NCI-H524 treated with DMSO at 0.1 percent for 48 hours (cell line): ENCODE measurements around the gene NHLH1.
"Not testable (repeated sequence)": the region's sequence is repeated elsewhere in the genome, so short reads cannot be mapped to it uniquely, and the experiment has no call there.

Experiments
- DNase-seq: peaks from one replicate; lab custom pipeline; 2025; lab: John Stamatoyannopoulos, UW

NHLH1 gene

DNA sequence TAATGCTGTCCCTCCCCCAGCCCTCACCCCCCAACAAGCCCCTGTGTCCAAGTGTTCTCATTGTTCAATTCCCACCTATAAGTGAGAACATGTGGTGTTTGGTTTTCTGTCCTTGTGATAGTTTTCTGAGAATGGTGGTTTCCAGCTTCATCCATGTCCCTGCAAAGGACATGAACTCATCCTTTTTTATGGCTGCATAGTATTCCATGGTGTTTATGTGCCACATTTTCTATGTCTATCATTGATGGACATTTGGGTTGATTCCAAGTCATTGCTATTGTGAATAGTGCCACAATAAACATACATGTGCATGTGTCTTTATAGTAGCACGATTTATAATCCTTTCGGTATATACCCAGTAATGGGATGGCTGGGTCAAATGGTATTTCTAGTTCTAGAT is 17.9 kb downstream of the NHLH1 start:
- not testable (repeated sequence) for DNase-seq

DNA sequence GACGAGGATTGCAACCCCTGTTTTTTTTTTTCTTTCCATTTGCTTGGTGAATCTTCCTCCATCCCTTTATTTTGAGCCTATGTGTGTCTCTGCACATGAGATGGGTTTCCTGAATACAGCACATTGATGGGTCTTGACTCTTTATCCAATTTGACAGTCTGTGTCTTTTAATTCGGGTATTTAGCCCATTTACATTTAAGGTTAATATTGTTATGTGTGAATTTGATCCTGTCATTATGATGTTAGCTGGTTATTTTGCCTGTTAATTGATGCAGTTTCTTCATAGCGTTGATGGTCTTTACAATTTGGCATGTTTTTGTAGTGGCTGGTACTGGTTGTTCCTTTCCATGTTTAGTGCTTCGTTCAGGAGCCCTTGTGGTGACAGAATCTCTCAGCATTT is 21.5 kb downstream of the NHLH1 start:
- DNase-seq, result not testable (repeated sequence)

DNA sequence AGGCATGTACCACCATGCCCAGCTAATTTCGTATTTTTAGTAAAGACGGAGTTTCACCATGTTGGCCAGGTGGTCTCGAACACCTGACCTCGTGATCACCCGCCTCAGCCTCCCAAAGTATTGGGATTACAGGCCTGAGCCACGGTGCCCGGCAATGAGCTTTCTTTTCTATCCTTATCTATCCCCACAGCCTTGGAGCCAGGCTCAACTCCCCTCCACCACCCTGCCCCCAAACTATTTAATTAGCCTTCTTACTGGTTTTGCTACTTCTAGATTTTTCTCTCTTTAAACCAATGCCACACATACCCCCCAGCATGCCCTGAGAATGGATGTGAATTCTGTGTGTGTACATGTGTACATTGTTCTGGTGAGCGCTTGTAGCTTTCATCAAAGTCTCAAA is 27.8 kb downstream of the NHLH1 start:
- DNase-seq, result no peak

DNA sequence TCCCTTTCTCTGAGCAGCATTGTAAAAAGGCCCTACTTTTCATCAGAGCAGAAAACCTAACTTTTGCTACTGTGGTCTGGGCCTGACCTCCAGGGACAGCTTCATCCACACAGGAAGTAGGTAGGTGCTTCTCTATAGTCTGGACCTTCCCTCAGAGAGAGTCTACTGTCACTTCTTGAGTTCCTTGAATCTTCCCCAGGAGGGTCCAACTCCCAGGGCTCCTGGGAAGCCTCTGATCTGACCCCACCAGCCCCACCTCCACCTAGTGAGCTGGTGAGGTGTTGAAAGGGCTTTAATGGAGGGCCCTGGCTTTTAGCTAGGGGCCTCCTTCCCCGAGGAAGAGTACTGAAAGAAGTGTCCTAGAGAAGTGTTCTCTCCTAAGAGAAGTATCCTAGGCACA is 30.8 kb downstream of the NHLH1 start:
- no peak for DNase-seq

DNA sequence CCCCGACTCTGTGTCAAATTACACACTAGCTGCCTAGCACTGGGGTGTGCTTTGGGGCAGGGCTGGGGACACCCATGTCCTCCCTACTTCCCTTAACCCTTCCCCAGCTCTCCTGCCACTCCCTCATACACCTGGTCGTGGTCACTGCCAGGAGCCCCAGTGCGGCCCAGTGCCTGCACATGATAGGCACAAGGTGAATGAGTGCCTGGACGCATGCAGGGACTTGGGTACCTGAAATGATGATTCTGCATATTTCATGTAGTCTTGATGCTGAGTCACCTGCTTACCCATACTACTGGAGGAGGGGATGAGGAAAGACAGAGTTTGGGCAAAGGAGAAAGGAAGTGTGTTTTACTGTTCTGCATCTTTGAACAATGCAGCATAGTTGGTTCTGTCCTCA is 32.0 kb downstream of the NHLH1 start:
- DNase-seq, result no peak

DNA sequence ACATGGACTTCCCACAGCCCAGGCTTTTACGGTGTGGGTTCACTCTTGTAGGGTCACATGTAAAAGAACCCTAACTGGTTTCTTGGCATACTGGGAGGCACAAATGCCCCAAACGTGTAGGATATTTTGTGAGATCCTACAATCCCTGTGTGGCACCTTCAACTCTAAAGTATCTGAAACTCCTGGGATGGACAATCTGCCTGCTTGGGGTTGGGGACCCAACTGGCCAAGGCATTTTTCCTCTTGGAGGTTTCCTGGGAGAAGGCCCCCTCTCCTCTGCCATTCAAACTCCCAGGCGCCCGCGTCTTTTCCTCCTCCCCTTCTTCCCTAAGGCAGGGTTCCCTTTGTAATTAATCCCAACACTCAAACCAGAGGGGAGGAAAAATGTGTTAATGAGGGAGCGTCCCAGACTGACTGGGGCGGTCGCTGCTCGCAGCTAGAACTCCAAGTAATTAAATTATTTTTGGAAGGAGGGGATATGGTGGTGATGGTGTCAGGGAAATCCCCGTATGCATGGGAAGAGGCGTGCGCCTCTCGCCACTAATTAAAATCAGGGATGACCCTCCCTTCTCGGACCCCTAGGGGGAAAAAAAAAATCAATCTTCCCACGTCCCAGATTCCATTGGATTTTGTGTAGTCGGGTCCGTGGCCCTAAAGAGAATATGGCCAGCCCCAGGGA is 32.8 kb downstream of the NHLH1 start:
- no peak for DNase-seq

DNA sequence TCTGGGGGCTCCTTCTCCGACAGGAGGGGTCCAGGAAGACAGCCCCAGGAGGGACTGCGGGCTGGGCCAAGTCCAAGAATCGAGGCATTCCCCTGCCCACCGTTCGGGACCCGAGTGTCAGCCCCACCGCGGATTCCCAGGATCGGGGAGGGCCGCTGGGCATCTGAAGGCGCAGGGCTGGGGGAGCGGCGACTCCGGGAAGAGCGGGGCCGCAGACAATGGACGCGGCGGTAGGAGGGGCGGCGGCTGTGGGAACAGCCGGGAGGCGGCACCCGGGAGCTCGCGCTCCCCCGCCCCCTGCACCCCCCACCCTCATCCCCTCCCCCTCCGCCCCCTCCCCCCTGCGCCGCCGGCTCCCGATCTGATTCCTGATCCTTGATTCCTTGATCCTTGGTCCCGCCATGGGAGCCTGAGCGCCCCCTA is 33.4 kb downstream of the NHLH1 start, which contains the start of gene VANGL2:
TSS of gene VANGL2 (plus strand) at position 342 of the 423 bp plus-strand sequence. CDS start 15,274 bp downstream, outside the sequence.
- no peak for DNase-seq

DNA sequence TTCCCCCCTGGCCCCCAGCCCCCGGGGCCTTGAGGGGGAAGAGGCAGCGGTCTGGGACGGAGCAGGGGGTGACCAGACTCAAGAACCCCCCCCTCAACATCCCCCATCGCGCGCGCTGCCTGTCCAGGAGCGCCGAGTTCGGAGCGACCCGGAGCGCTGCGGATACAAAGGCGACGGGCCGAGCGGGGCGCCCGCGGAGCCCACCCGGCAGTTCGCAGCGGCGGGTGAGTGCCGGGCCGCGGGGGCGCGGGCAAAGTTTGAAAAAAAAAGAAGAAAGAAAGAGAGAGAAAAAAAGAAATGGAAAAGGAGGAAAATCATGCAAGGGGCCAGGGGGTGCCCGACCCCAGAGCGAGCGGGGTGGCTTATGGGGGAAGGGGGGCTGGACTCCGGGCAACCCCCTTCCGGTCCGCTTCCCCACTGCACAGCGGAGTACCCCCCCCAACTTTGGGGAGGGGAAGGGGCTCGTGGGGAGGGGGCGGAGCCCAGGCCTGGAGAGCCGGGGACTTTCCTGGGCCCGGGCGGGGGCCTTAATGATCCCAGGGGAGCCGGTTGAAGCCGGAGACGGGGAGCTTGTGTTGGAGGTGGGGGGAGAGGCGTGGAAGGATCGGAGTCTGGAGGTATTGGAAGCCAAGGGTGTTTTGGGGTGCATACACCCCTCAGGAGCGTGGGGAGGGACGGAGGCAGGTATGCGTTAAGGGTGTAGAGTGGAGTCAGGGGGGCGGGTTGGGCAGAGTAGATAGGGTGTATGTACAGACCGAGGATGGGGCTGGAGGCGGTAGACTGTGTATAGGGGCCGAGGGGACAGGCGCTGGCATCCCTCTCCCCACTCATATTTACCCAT is 34.0 kb downstream of the NHLH1 start:
- DNase-seq, result no peak

DNA sequence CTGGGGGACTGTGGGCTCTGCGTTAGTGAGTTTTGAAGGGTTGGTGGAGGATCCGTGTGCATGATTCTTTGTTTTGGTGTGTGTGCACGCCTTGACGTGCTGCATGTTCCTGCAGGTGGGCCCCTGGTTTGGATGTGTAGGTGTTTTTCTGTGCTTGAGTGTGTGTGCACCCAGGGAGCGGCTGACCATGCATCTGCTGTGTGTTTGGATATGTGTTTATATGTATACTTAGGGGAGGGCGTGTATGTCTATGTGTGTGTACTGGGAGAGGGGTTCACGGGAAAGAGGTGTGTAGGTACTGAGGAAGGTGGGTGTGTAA is 34.6 kb downstream of the NHLH1 start:
- no peak for DNase-seq

DNA sequence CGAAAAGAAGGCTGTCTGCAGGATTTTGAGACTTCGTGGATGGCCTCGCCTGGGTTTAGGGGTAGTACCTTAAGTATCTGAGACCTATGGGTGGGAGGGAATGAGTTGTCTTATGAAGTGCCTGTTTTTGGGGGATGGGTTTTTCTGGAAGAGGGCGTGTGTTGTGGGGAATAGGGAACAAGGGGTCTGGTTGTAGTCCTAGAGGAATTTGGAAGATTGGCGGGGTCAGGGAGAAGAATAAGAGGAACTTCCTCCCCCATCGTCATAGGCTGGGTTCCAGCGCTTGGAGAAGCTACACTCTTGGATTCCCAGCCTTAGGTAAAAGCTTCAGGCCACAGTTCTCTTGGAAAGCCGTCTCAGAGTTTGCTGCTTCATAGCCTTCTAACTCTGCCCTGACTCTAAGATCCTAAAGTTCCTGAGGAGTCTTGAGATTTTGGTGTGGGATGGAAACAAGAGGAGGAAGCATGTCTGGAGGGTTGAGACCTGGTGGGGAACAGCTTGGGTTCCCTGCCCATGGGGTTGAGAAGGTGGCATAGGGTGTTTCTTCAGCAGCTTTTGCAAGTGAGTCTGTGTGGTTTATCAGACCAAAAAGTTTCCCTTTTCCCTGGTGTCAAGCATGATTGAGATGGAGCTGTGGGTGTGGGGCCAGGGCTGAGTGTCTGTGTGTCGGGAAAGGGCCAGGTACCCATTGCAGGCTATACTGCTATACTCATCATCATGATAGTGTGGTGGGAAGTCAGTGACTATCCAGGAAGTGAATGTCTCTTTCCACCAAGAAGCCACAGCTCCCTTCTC is 35.3 kb downstream of the NHLH1 start:
- no peak for DNase-seq

DNA sequence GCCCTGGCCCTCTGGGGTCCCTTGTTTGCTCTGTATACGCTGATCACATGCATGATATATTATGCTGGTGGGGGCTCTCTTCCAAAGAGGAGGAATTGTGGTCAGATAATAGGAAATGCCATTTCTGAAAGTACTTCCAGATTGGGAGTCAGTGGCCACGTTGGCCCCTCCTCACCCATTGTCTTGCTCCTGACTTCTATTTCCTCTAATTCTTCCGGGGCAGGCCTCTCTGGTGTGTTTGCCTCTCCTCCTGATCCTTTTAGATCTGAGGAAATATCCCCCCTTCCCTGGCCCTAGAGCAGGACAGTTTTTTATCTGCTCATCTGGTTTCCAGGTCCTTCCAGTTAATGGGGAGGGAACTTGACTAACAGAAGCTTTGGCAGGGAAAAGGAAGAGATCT is 36.4 kb downstream of the NHLH1 start:
- no peak for DNase-seq

DNA sequence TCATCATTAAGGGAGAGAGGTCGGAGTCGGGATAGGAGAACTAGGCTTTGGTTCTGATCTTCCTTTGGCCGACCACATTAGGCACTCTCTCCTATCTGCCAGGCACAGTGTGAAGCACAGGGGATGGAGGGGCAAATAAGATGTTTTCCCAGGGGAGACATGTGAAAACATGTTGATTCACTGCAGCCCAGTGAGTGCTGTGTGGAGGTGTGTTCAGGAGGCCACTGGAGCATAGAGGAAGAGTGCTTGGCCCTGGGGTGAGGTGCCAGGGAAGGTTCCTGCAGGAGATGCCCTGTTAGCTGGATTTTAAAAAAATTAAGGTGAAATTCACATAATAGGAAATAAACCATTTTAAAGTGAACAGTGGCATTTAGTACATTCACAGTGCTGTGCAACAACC is 37.2 kb downstream of the NHLH1 start:
- no peak for DNase-seq

DNA sequence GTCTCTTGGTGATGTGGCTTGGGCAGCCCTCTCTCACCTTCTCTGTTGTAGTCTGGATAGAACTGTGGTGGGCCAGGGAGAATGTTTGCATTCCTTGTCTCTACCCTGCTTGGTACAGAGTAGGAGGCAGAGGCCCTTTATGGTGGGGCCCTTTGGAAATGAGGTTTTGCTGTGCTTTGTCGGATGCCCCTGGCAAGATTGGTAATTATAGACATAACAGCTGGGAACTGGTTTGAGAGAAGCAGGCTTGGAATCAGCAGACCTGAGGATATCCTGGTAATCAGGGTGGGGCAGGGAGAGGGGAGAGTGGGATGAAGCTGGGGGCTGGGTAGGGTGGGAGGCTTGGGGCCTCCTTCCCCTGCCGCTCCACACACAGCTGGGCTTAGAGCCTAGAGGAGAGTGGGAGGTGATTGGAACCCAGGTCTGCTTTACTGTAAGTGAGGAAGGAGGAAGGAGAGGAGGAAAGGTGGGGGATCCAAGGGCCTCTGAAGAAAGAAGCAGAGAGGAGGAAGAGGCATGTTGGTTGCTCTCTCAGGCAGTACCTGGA is 38.5 kb downstream of the NHLH1 start:
- DNase-seq, result no peak

DNA sequence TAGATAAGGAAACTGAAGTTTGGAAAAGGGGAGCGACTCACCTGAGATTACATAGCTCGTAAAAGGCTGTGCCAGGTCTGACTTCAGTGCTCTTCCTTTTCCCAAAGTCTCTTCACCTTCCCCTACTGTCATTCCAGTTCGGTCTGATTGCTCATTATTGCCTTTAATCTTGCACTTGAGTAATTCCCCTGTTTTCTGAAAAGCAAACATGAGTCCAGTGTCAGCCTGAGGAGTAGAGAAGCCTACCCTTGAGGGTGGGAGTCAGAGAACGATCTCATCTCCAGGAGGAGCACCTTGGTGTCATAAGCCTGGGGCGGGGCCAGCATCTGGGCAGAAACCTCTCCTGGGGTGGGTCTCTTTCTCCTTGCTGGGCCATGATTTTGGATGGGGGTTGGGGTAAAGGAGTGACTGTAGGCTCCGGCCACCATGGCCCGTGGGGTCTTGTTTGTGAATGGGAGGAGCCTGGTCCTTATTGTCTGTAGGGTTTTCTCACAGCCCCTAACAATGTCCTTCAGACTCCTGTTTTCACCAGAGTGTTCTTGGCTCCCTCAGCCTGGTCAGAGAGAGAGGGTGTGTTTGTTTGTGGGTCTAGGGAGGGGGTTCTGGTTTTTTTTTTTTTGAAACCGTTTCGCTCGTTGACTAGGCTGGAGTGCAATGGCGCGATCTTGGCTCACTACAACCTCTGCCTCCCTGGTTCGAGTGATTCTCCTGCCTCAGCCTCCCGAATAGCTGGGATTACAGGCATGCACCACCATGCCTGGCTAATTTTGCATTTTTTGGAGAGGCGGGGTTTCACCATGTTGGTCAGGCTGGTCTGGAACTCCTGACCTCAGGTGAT is 39.5 kb downstream of the NHLH1 start:
- no peak for DNase-seq

DNA sequence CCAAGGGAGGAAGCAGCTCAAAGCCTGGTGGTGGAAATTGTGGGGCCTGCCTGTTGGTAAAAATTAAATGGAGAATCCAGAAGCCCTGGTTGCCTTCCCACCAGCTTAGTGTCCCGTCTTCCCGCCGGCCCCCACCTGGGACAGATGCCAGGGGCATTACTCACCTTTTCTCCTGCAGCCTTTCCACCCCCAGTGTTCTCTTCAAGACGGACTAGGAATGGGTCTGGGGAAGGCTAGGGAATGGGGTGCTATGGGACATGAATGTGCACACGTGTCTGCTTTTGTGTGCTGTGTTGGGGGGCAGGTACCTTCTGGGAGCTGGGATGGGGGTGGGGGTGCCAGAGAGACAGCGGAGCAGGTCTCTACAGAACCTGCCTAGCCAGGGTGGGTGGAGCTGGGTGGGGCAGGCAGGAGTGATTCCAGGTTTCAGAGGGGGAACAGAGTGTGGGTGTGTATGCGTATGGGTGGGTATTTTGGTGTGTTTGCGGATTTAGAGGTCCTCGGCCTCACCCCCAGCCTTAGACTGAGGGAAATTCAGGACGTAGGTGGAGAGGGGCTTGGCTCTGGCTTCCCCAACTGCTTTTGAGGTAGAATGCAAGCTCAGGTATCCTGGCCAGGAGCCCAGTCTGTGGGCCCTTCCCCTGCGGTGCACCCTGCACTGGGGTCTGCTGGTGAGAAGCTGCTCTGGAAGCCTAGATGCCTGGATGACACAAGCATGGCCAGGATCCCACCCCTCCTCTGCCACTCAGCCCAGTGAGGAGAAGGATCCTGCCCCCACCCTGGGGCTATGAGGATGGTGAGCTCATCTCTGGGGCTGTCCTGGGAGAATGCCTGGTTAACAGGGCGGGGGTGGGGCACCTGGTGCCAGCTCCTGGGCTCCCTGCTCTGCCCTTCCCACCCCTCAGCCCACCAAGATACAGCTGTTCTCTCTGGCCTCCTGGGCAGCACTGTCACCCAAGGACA is 41.2 kb downstream of the NHLH1 start:
- DNase-seq, result no peak

DNA sequence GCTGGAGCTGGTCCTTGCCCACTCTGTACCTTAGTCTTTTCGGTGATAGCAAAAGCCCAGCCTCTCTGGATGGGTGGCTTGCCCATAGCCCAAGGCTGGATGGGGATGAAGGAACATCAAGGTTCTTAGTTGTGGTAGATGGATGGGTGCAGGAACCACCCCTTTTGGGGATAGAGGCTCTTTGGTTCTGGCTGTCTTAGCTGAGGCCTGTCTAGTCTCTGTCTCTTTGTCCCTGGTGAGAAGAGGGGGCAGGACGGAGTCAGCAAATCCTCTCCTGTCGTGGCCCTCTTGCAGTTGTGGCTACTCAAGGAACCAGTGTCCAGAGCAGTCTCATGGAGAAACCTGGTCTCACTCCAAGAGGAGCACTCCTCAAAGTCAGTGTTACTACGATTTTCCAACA is 42.0 kb downstream of the NHLH1 start:
- DNase-seq, result no peak

DNA sequence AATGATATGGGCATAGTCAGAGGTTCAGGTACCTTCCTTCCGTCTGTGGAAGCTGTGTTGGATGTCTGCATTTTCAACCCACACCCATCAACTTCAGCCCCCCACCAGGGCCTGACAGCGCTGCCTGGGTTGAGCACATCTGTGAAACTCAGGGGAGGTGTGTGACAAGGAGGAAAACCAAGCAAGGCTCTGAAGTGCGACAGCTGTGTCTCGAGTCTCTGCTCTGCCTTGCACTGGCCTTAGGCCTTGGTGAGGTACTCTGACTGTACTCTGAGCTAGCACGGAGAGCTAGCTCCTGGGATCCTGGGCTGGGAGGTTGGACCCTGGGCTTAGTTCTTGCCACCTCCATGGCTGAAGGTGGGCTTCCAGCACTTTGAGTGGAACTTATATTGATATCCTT is 42.6 kb downstream of the NHLH1 start:
- no peak for DNase-seq

DNA sequence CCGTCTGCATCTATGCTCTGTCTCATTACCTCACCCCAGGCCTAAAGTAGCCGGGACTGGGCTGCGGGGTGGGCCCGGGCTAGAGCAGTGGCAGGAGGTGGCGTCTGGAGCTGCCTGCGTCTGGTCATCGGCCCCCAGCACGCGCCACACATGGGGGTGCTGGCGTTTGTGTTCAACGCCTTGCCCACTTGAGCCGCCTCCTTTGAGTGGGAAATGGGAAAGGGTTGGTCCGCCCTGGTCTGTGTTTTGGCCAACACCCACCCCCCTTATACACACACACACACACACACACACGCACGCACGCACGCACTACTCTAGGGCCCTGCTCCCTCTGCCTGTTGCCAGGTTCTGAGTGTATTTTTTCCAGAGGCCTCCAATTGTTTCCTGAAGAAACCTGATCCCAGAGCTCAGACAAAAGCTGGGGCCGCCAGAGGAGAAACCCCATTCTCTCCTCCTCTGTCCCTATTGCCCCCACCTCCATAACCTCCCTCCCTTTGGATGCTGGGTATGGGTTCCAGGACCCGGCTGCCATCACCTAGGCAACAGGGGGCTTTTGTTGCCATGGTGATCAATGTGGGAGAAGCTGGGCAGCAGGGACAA is 43.6 kb downstream of the NHLH1 start:
- DNase-seq, result no peak

DNA sequence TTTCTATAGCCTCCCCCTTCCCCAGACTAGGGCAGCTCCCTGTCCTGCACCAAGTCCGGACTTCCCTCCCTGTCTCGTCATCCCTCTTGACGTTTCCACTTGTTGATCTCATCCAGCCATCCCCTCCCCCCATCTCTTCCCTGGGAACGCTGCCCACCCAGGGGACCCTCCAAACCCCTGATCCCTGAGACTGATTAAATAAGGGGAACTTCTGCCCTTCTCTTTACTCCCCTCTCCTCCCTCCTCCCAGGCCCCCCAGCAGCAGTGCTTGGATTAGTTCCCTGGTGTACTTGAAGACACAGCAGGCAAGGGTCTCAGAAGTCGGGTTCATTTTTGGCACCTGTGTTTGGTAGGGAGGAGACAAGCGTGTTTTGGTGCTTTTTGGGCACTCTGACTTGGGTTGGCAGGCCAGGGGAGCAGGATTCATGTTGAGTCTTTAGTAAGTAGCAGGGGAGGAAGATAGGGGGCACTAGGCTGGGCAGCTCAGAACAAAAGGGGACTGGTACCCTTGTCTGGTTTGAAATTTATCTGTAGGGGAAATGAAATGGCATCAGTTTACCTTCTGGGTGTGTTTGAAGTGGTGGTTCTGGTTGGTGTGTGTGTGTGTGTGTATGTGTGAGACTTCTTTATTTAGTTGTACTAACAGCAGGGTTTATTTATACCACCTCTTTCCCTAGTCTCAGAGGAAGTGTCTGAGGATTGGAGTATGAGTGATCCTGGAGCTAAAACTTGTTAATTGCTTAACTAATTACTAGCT is 44.6 kb downstream of the NHLH1 start:
- DNase-seq, result no peak
